ENCODE measurements around the gene PRMT7.

GRCh38 chr16:68380348-68380670 lies 69.5 kb downstream of the PRMT7 start:
- TF ChIP-seq CTCF (IDR thresholded peaks at IDR 0.05): no peak
- no peak for TF ChIP-seq POLR2A (IDR thresholded peaks at IDR 0.05)
- no peak for TF ChIP-seq EP300 (IDR thresholded peaks at IDR 0.05)
